IMR-90 (cell line): ENCODE data around the gene BRIP1. TPM values are rescaled to one million over a fixed set of nuclear protein-coding genes. Genes with fewer than 3 reads are reported as not detected.
A peak's percentile ranks its signal among the peaks of the same experiment; 100 is the strongest.

Experiments used
- ATAC-seq: fragments of 200-7000 bp; cut with Tn5 transposase; 2 replicates; pipeline ENCODE4 v1.9.1; 2020; ENCODE audit warnings: low read depth, mild to moderate bottlenecking, moderate library complexity
- BruUV-seq: library from RNA; stranded (reverse); fragments of 400-500 nt; replicated peaks from 2 replicates; lab custom pipeline; 2021; lab: Mats Ljungman, UMichigan
- CTCF ChIA-PET: fragments of 300-600 bp; formaldehyde crosslinking; extraction: SDS; loops from one replicate; lab custom pipeline; 2021; ENCODE audit warnings: antibody characterized with exemption; lab: Yijun Ruan, JAX
- POLR2A ChIA-PET: fragments of 300-600 bp; sonication (Branson Sonifier 250); formaldehyde crosslinking; loops from one replicate; lab custom pipeline; 2022; ENCODE audit warnings: antibody characterized with exemption; ENCODE audit not compliant: unreplicated experiment; lab: Charles Lee
- DNase-seq: peaks from one replicate; pipeline ENCODE4 v3.0.0; 2013
- H2AFZ ChIP-seq: replicated peaks from 2 replicates; pipeline ENCODE3; 2013; ENCODE audit warnings: low read length, mild to moderate bottlenecking; ENCODE audit not compliant: poor library complexity
- H2AK5ac ChIP-seq: 2 replicates; pipeline ENCODE4 v1.6.1; 2013; ENCODE audit warnings: low read depth, low read length, inconsistent platforms
- H2AK9ac ChIP-seq: replicated peaks from 2 replicates; pipeline ENCODE3; 2013; ENCODE audit warnings: mild to moderate bottlenecking, low read depth, low read length, moderate library complexity; ENCODE audit not compliant: poor library complexity
- H2BK120ac ChIP-seq: 2 replicates; pipeline ENCODE4 v1.6.1; 2013; ENCODE audit warnings: low read depth, low read length, inconsistent platforms
- H2BK15ac ChIP-seq: 3 replicates; pipeline ENCODE4 v1.6.1; 2013; ENCODE audit warnings: low read depth, low read length, inconsistent platforms
- H2BK20ac ChIP-seq: 2 replicates; pipeline ENCODE4 v1.6.1; 2013; ENCODE audit warnings: low read depth, mild to moderate bottlenecking, inconsistent platforms, low read length, moderate library complexity
- H2BK5ac ChIP-seq: 2 replicates; pipeline ENCODE4 v1.6.1; 2013; ENCODE audit warnings: mild to moderate bottlenecking, low read depth, low read length, inconsistent platforms; ENCODE audit not compliant: poor library complexity, severe bottlenecking
- H3K14ac ChIP-seq: replicated peaks from 2 replicates; pipeline ENCODE4 v1.6.1; 2013; ENCODE audit warnings: low read depth, low read length, inconsistent platforms
- H3K18ac ChIP-seq: 2 replicates; pipeline ENCODE4 v1.6.1; 2013; ENCODE audit warnings: low read depth, low read length, control low read depth
- H3K23ac ChIP-seq: 2 replicates; pipeline ENCODE4 v1.6.1; 2013; ENCODE audit warnings: low read depth, low read length, inconsistent platforms
- H3K27ac ChIP-seq: 2 replicates; pipeline ENCODE4 v1.5.1; 2013; ENCODE audit warnings: mild to moderate bottlenecking, control low read depth, low read length; ENCODE audit not compliant: insufficient read depth
- H3K27me3 ChIP-seq: 2 replicates; pipeline ENCODE4 v1.6.1; 2013; ENCODE audit warnings: low read length; ENCODE audit not compliant: control insufficient read depth, insufficient read depth
- H3K36me3 ChIP-seq: 2 replicates; pipeline ENCODE4 v1.6.1; 2013; ENCODE audit warnings: low read length, mixed read lengths; ENCODE audit not compliant: control insufficient read depth, insufficient read depth
- H3K4ac ChIP-seq: 2 replicates; pipeline ENCODE4 v1.6.1; 2013; ENCODE audit warnings: low read depth, low read length, inconsistent platforms
- H3K4me1 ChIP-seq: 2 replicates; pipeline ENCODE4 v1.6.1; 2013; ENCODE audit warnings: low read length, mixed read lengths; ENCODE audit not compliant: control insufficient read depth, insufficient read depth
- H3K4me2 ChIP-seq: 2 replicates; pipeline ENCODE4 v1.6.1; 2013; ENCODE audit warnings: low read depth, mild to moderate bottlenecking, control low read depth, low read length, moderate library complexity
- H3K4me3 ChIP-seq: 2 replicates; pipeline ENCODE4 v1.5.1; 2013; ENCODE audit warnings: low read depth, mild to moderate bottlenecking, control low read depth, low read length, moderate library complexity; ENCODE audit not compliant: insufficient read depth
- H3K56ac ChIP-seq: 2 replicates; pipeline ENCODE4 v1.6.1; 2013; ENCODE audit warnings: low read length, inconsistent platforms; ENCODE audit not compliant: insufficient read depth; ENCODE audit errors: extremely low read depth
- H3K79me1 ChIP-seq, 2 experiments: 2 replicates each; pipeline ENCODE4 v1.6.1; 2013; ENCODE audit warnings: low read length in 2 of 2, inconsistent platforms in 1 of 2, low read depth in 1 of 2
- H3K9ac ChIP-seq: 2 replicates; pipeline ENCODE4 v1.6.1; 2013; ENCODE audit warnings: low read depth, low read length, control low read depth
- H3K9me1 ChIP-seq: 2 replicates; pipeline ENCODE4 v1.6.1; 2013; ENCODE audit warnings: low read length, inconsistent platforms; ENCODE audit not compliant: insufficient read depth
- H3K9me3 ChIP-seq: 2 replicates; pipeline ENCODE4 v1.6.1; 2013; ENCODE audit warnings: low read length; ENCODE audit not compliant: control insufficient read depth, insufficient read depth
- H4K20me1 ChIP-seq: 2 replicates; pipeline ENCODE4 v1.6.1; 2013; ENCODE audit warnings: low read length, inconsistent platforms; ENCODE audit not compliant: insufficient read depth
- H4K5ac ChIP-seq: 2 replicates; pipeline ENCODE4 v1.6.1; 2013; ENCODE audit warnings: mild to moderate bottlenecking, low read depth, low read length, control low read depth
- H4K8ac ChIP-seq, 2 experiments: 2 replicates each; pipeline ENCODE4 v1.6.1; 2013; ENCODE audit warnings: low read depth in 2 of 2, low read length in 2 of 2, control low read depth in 1 of 2, inconsistent platforms in 1 of 2
- H4K91ac ChIP-seq: 2 replicates; pipeline ENCODE4 v1.6.1; 2013; ENCODE audit warnings: low read depth, low read length, inconsistent platforms; ENCODE audit not compliant: insufficient read depth
- CTCF ChIP-seq: conservative IDR thresholded peaks from 2 replicates; pipeline ENCODE4 v1.5.1; 2012; ENCODE audit warnings: mild to moderate bottlenecking, low read depth, low read length, improper control_type of control experiment
- FOS ChIP-seq: fragments of 150-350 bp; IDR thresholded peaks from 2 replicates; pipeline ENCODE4 v1.6.1; 2016; ENCODE audit warnings: low read depth, low read length
- MAFK ChIP-seq: IDR thresholded peaks from 2 replicates; pipeline ENCODE4 v1.6.1; 2012; ENCODE audit warnings: low read depth, low read length, improper control_type of control experiment
- MAZ ChIP-seq: IDR thresholded peaks from 2 replicates; pipeline ENCODE4 v1.6.1; 2012; ENCODE audit warnings: low read depth, mild to moderate bottlenecking, low read length, improper control_type of control experiment, moderate library complexity, borderline replicate concordance
- MXI1 ChIP-seq: IDR thresholded peaks from 2 replicates; pipeline ENCODE4 v1.6.1; 2012; ENCODE audit warnings: low read depth, mild to moderate bottlenecking, low read length, moderate library complexity, borderline replicate concordance
- RAD21 ChIP-seq: IDR thresholded peaks from 2 replicates; pipeline ENCODE4 v1.6.1; 2012; ENCODE audit warnings: low read length, improper control_type of control experiment
- RCOR1 ChIP-seq: IDR thresholded peaks from 2 replicates; pipeline ENCODE4 v1.6.1; 2012; ENCODE audit warnings: mild to moderate bottlenecking, low read length, improper control_type of control experiment; ENCODE audit not compliant: insufficient replicate concordance
- RFX5 ChIP-seq: IDR thresholded peaks from 2 replicates; pipeline ENCODE4 v1.8.0; 2012; ENCODE audit warnings: low read depth, mild to moderate bottlenecking, low read length, moderate library complexity
- USF2 ChIP-seq: fragments of 150-350 bp; IDR thresholded peaks from 2 replicates; pipeline ENCODE4 v1.6.1; 2017; ENCODE audit warnings: mild to moderate bottlenecking, antibody characterized with exemption, low read length, low read depth
- WGBS, 2 experiments: methylation state at CpG; one replicate each; pipeline versions ENCODE4 v1.1.5 to v1.1.7; 2013; ENCODE audit warnings: missing lambda C conversion rate in 2 of 2; ENCODE audit not compliant: insufficient read length in 1 of 2; ENCODE audit errors: extremely low coverage in 2 of 2; 5-methylcytosine and 5-hydroxymethylcytosine counted together
- dilution Hi-C: fragments of 300-500 bp; cut with HindIII; formaldehyde crosslinking; loops from one replicate; pipeline ENCODE4 v1.14.3; 2018; ENCODE audit warnings: low sequenced_read_pairs; ENCODE audit not compliant: unreplicated experiment
- in situ Hi-C: fragments of 300-500 bp; cut with MboI; formaldehyde crosslinking; loops from 3 replicates; pipeline ENCODE4 v1.14.3; 2019; ENCODE audit warnings: low sequenced_read_pairs, inconsistent platforms, mixed read lengths
- intact Hi-C: fragments of 100-400 bp; cut with micrococcal nuclease; formaldehyde crosslinking; loops from 2 replicates; pipeline ENCODE4 v1.10.0; 2022
- polyA plus RNA-seq, 3 experiments: library from polyadenylated mRNA; depleted of rRNA; stranded (reverse); fragments of >200 nt; gene quantifications; 2 replicates each; pipeline ENCODE4 v1.2.3, GENCODE V29; 2012; ENCODE audit warnings: low replicate concordance in 1 of 3
- total RNA-seq: library from RNA; depleted of rRNA; stranded (reverse); fragments of >200 nt; gene quantifications from 2 replicates; pipeline ENCODE4 v1.2.3, GENCODE V29; 2012

The BRIP1 gene
- total and polyA plus RNA-seq, 2 of the 4 experiments (the other 2 are of a cell fraction), result 6.1 to 19.7 TPM

- Histone ChIP-seq H3K18ac (no peak overlapping the region), H3K4me1 (no peaks in the 10 kb centered on the region; the same call in 1 of the 2 replicates), H3K9me3 (no peaks in the 10 kb centered on the region), H3K14ac (no peak overlapping the region), H3K27ac (no peak overlapping the region), H3K27me3 (no peaks in the 10 kb centered on the region), H3K4me3 (no peak overlapping the region), H4K91ac (no peak overlapping the region), H2BK20ac (no peak overlapping the region), H3K9ac (no peak overlapping the region), H2AK5ac (no peak overlapping the region), H2AK9ac (no peak overlapping the region), H4K5ac (no peak overlapping the region), H4K8ac (0 out of 4 replicates have a peak overlapping the region, but pooled peaks of 1 of the 2 experiments have one; percentile 35), H2AFZ (no peak overlapping the region), H3K56ac (no peak overlapping the region), H3K4me2 (no peak overlapping the region), H4K20me1 (no peaks in the 10 kb centered on the region), H3K23ac (no peak overlapping the region), H3K79me1 (0 out of 4 replicates have a peak, but pooled peaks cover 0 to 6% of the 10 kb centered on the region in 2 experiments), H2BK15ac (no peak overlapping the region), H3K36me3 (peaks cover 4% of the 10 kb centered on the region; the same call in 1 of the 2 replicates), H2BK120ac (no peak overlapping the region), H2BK5ac (no peak overlapping the region), H3K4ac (no peak overlapping the region), H3K9me1 (no peaks in the 10 kb centered on the region)
- CTCF ChIA-PET, result no interaction called here
- TF ChIP-seq CTCF, result no peak
- TF ChIP-seq MAZ, result no peak
- TF ChIP-seq MAFK, result no peak
- no peak for TF ChIP-seq RFX5
- no peak for TF ChIP-seq USF2
- no peak for TF ChIP-seq RCOR1
- TF ChIP-seq MXI1, result no peak
- no peak for TF ChIP-seq FOS
- TF ChIP-seq RAD21, result no peak
- DNase-seq, result peak; percentile 41
- dilution Hi-C loops (no loop called here), in situ Hi-C loops (no loop called here), intact Hi-C loops (loop anchor here (5.0 kb wide), 1 partner anchor 32 kb away; no protein-coding TSS in a partner anchor)
- BruUV-seq, result no TSS peak
- no CpG with 5 or more reads among the region's 3 CpGs for WGBS, 2 experiments
- POLR2A ChIA-PET, result interaction anchor here (0.6 kb wide), 1 partner anchor 109 kb away, joined by 4 read pairs; no protein-coding TSS in a partner anchor
- peak; percentile 21; the same call in 1 of the 2 replicates for ATAC-seq
These were observed 173.6 kb downstream of the BRIP1 start for GRCh38 chr17:61689610-61690180.
